NOMO-1 treated with DMSO at 0.1 percent for 48 hours (cell line): ENCODE data around the gene RAX2.
"Not testable (repeated sequence)": the region's sequence is repeated elsewhere in the genome, so short reads cannot be mapped to it uniquely, and the experiment has no call there.

ENCODE experiments used
- DNase-seq: peaks from one replicate; lab custom pipeline; 2025; ENCODE audit not compliant: unreplicated experiment; lab: John Stamatoyannopoulos, UW

RAX2 gene

GRCh38 chr19:3761382-3762129 lies 10.5 kb downstream of the RAX2 start, which contains the start of gene APBA3:
APBA3 (minus strand) TSS chr19:3761692; CDS start chr19:3760264, 1,428 bp downstream.
- DNase-seq = peak; percentile 68

GRCh38 chr19:3760871-3761361 lies 11.1 kb downstream of the RAX2 start:
- DNase-seq = no peak

GRCh38 chr19:3759482-3760254 lies 12.4 kb downstream of the RAX2 start:
- no peak for DNase-seq

- not testable (repeated sequence) for DNase-seq
These were observed 13.7 kb downstream of the RAX2 start for GRCh38 chr19:3758297-3758696.

GRCh38 chr19:3757705-3758104 lies 14.3 kb downstream of the RAX2 start:
- not testable (repeated sequence) for DNase-seq

GRCh38 chr19:3753631-3754410 lies 18.2 kb downstream of the RAX2 start:
- DNase-seq = no peak

- no peak for DNase-seq
These were observed 19.5 kb downstream of the RAX2 start for GRCh38 chr19:3752492-3752891.

GRCh38 chr19:3751236-3751635 lies 20.8 kb downstream of the RAX2 start:
- DNase-seq = no peak

GRCh38 chr19:3750211-3750610 lies 21.8 kb downstream of the RAX2 start:
- no peak for DNase-seq

GRCh38 chr19:3748965-3749364 lies 23.1 kb downstream of the RAX2 start:
- DNase-seq = no peak

GRCh38 chr19:3746371-3747056 lies 25.5 kb downstream of the RAX2 start:
- no peak for DNase-seq

- DNase-seq = no peak
These were observed 26.5 kb downstream of the RAX2 start for GRCh38 chr19:3745363-3746045.

GRCh38 chr19:3743486-3743885 lies 28.5 kb downstream of the RAX2 start:
- no peak for DNase-seq

GRCh38 chr19:3740431-3740830 lies 31.6 kb downstream of the RAX2 start:
- no peak for DNase-seq

- no peak for DNase-seq
These were observed 33.4 kb downstream of the RAX2 start for GRCh38 chr19:3738477-3739220.

- DNase-seq = no peak
These were observed 34.4 kb downstream of the RAX2 start for GRCh38 chr19:3737487-3738205.

- DNase-seq = no peak
These were observed 35.8 kb downstream of the RAX2 start for GRCh38 chr19:3736106-3736724.

- no peak for DNase-seq
These were observed 37.8 kb downstream of the RAX2 start for GRCh38 chr19:3734310-3734600.
